Frontal cortex (tissue), 4 donors: ENCODE data around the gene ACTL6A. TPM values are rescaled to one million over a fixed set of nuclear protein-coding genes. Genes with fewer than 3 reads are reported as not detected.
"Not testable (repeated sequence)": the region's sequence is repeated elsewhere in the genome, so short reads cannot be mapped to it uniquely, and the experiment has no call there.

ENCODE experiments used
- DNase-seq, 2 donors: peaks; one replicate each; pipeline ENCODE4 v3.0.0; 2012; ENCODE audit warnings: low spot score in 2 of 2
- FAIRE-seq: peaks from 2 replicates; lab custom pipeline; 2012; peaks lifted over from hg19 to GRCh38; lab: Jason Lieb, UNC
- total RNA-seq: library from RNA; depleted of rRNA; stranded (reverse); fragments of >200 nt; gene quantifications from one replicate; pipeline ENCODE4 v1.2.3, GENCODE V29; 2014
- donor health status: control.
- donor health status: control.
- donor health status: control.

The ACTL6A gene
- 22.4 TPM for total RNA-seq

GRCh38 chr3:179562591-179563270 lies at the start of gene ACTL6A:
ACTL6A (plus strand) TSS chr3:179562926; CDS start chr3:179563093, 167 bp downstream.
- DNase-seq: peak; percentile 96
- FAIRE-seq: peak; percentile 98

- FAIRE-seq: no peak
- no peak for DNase-seq
Measured at GRCh38 chr3:179513862-179514261, 48.9 kb upstream of the ACTL6A start.

- FAIRE-seq, DNase-seq: not testable (repeated sequence)
Measured at GRCh38 chr3:179516461-179517251, 46.1 kb upstream of the ACTL6A start.

GRCh38 chr3:179526482-179526881 lies 36.2 kb upstream of the ACTL6A start:
- no peak for FAIRE-seq

GRCh38 chr3:179526989-179527391 lies 35.7 kb upstream of the ACTL6A start:
- no peak for FAIRE-seq
- DNase-seq: peak in 1 of 2 donors; percentile 25

More at GRCh38 chr3:179526482-179526881, 36.2 kb upstream of the ACTL6A start:
- no peak for DNase-seq

- no peak for FAIRE-seq
Measured at GRCh38 chr3:179528772-179529171, 34.0 kb upstream of the ACTL6A start.

GRCh38 chr3:179531576-179531975 lies 31.1 kb upstream of the ACTL6A start:
- DNase-seq (no peak), FAIRE-seq (no peak)

More at GRCh38 chr3:179528772-179529171, 34.0 kb upstream of the ACTL6A start:
- DNase-seq: no peak

GRCh38 chr3:179533274-179533673 lies 29.5 kb upstream of the ACTL6A start:
- FAIRE-seq: no peak
- DNase-seq: no peak

GRCh38 chr3:179536256-179536655 lies 26.5 kb upstream of the ACTL6A start:
- DNase-seq (no peak), FAIRE-seq (no peak)

GRCh38 chr3:179541094-179541493 lies 21.6 kb upstream of the ACTL6A start:
- FAIRE-seq: no peak
- no peak for DNase-seq

- no peak for DNase-seq
- FAIRE-seq: no peak
Measured at GRCh38 chr3:179541596-179541995, 21.1 kb upstream of the ACTL6A start.

- no peak for FAIRE-seq
- DNase-seq: no peak
Measured at GRCh38 chr3:179542375-179542774, 20.4 kb upstream of the ACTL6A start.

- FAIRE-seq (no peak), DNase-seq (no peak)
Measured at GRCh38 chr3:179544981-179545645, 17.6 kb upstream of the ACTL6A start.

- DNase-seq (no peak), FAIRE-seq (no peak)
Measured at GRCh38 chr3:179546814-179547241, 15.9 kb upstream of the ACTL6A start.

GRCh38 chr3:179551349-179552105 lies 11.2 kb upstream of the ACTL6A start:
- no peak for FAIRE-seq

GRCh38 chr3:179558742-179559364 lies 3.9 kb upstream of the ACTL6A start:
- FAIRE-seq (peak; percentile 26), DNase-seq (peak; percentile 50 to 66)

More at GRCh38 chr3:179551349-179552105, 11.2 kb upstream of the ACTL6A start:
- no peak for DNase-seq

GRCh38 chr3:179560791-179561190 lies 1.9 kb upstream of the ACTL6A start:
- no peak for DNase-seq
- no peak for FAIRE-seq

GRCh38 chr3:179563271-179563783 lies 601 bp downstream of the ACTL6A start:
- FAIRE-seq (no peak), DNase-seq (peak; percentile 22 to 35)

GRCh38 chr3:179565496-179565895 lies 2.8 kb downstream of the ACTL6A start:
- DNase-seq (no peak), FAIRE-seq (no peak)
